SK-N-SH (cell line): ENCODE results near the gene AXIN1. TPM values are rescaled to one million over a fixed set of nuclear protein-coding genes. Genes with fewer than 3 reads are reported as not detected.

Experiments
- CTCF ChIA-PET: fragments of 300-600, 350-600 bp; formaldehyde crosslinking; extraction: SDS; loops from one replicate; lab custom pipeline; 2021; lab: Yijun Ruan, JAX
- POLR2A ChIA-PET: fragments of 350-600 bp; sonication (Branson Sonifier 250); formaldehyde crosslinking; extraction: SDS; loops from one replicate; lab custom pipeline; 2020; ENCODE audit warnings: antibody characterized with exemption, inconsistent platforms; lab: Yijun Ruan, JAX
- DNase-seq: peaks from one replicate; pipeline ENCODE4 v3.0.0; 2012
- H2AFZ ChIP-seq: fragments of 200-600 bp; sonication (generic); 2 replicates; pipeline ENCODE4 v1.8.1; 2016; ENCODE audit warnings: antibody characterized with exemption, mild to moderate bottlenecking, low read depth
- H3F3A ChIP-seq: fragments of 200-600 bp; sonication (generic); replicated peaks from 2 replicates; pipeline ENCODE3; 2016; ENCODE audit warnings: antibody characterized with exemption, mild to moderate bottlenecking; ENCODE audit not compliant: insufficient read depth
- H3K27ac ChIP-seq, 2 experiments: fragments of 200-500 bp in 1 of 2; fragments of 200-600 bp in 1 of 2; sonication (Bioruptor generic) in 1 of 2; sonication (generic), shearing (Covaris generic) in 1 of 2; 2 replicates each; pipeline versions ENCODE4 v1.5.1 to v1.6.1; 2014 to 2016; ENCODE audit warnings: low read depth in 2 of 2, inconsistent platforms in 1 of 2, low read length in 1 of 2, mild to moderate bottlenecking in 1 of 2, mixed read lengths in 1 of 2
- H3K27me3 ChIP-seq: fragments of 200-600 bp; sonication (generic), shearing (Covaris generic); 2 replicates; pipeline ENCODE4 v1.6.1; 2016; ENCODE audit warnings: mixed run types; ENCODE audit not compliant: insufficient read depth
- H3K36me3 ChIP-seq, 2 experiments: fragments of 200-500 bp in 1 of 2; fragments of 200-600 bp in 1 of 2; sonication (Bioruptor generic) in 1 of 2; sonication (generic) in 1 of 2; replicated peaks in 1 of 2; 2 replicates each; pipeline versions ENCODE3 to v1.5.1; 2014 to 2016; ENCODE audit warnings: low read length in 1 of 2, mild to moderate bottlenecking in 1 of 2; ENCODE audit not compliant: insufficient read depth in 2 of 2, control insufficient read depth in 1 of 2
- H3K4me1 ChIP-seq, 2 experiments: fragments of 200-500 bp in 1 of 2; fragments of 200-600 bp in 1 of 2; sonication (Bioruptor generic) in 1 of 2; sonication (generic), shearing (Covaris generic) in 1 of 2; 2 replicates each; pipeline versions ENCODE4 v1.5.1 to v1.6.1; 2014 to 2016; ENCODE audit warnings: low read depth in 1 of 2, low read length in 1 of 2, mixed run types in 1 of 2; ENCODE audit not compliant: insufficient read depth in 2 of 2, control insufficient read depth in 1 of 2
- H3K4me2 ChIP-seq: fragments of 200-600 bp; sonication (generic), shearing (Covaris generic); 2 replicates; pipeline ENCODE4 v1.6.1; 2017; ENCODE audit warnings: mixed run types
- H3K4me3 ChIP-seq, 2 experiments: fragments of 200-500 bp in 1 of 2; fragments of 200-600 bp in 1 of 2; sonication (Bioruptor generic) in 1 of 2; sonication (generic), shearing (Covaris generic) in 1 of 2; 2 replicates each; pipeline versions ENCODE4 v1.5.1 to v1.8.1; 2014 to 2016; ENCODE audit warnings: low read depth in 2 of 2, inconsistent platforms in 1 of 2, low read length in 1 of 2, mild to moderate bottlenecking in 1 of 2, mixed read lengths in 1 of 2, moderate library complexity in 1 of 2
- H3K79me2 ChIP-seq: fragments of 200-600 bp; sonication (generic); 2 replicates; pipeline ENCODE4 v1.8.1; 2017; ENCODE audit warnings: mild to moderate bottlenecking; ENCODE audit not compliant: insufficient read depth
- H3K9ac ChIP-seq: fragments of 200-600 bp; sonication (generic); 2 replicates; pipeline ENCODE4 v1.6.1; 2017; ENCODE audit warnings: mixed run types
- H3K9me2 ChIP-seq: fragments of 200-600 bp; sonication (generic); 2 replicates; pipeline ENCODE4 v1.6.1; 2017; ENCODE audit warnings: mixed run types
- H3K9me3 ChIP-seq: fragments of 200-600 bp; sonication (generic); 2 replicates; pipeline ENCODE4 v1.6.1; 2017; ENCODE audit warnings: mixed run types, mild to moderate bottlenecking, moderate library complexity
- H4K20me1 ChIP-seq: fragments of 200-600 bp; sonication (generic); 2 replicates; pipeline ENCODE4 v1.6.1; 2017; ENCODE audit warnings: mild to moderate bottlenecking, mixed run types; ENCODE audit not compliant: insufficient read depth
- ELF1 ChIP-seq: IDR thresholded peaks from 2 replicates; pipeline ENCODE4 v1.4.0; 2012
- EZH2phosphoT487 ChIP-seq: fragments of 200-600 bp; sonication (generic); IDR thresholded peaks from 2 replicates; pipeline ENCODE4 v1.6.1; 2017; ENCODE audit warnings: low read depth, mixed run types, mild to moderate bottlenecking, antibody characterized with exemption, moderate library complexity, borderline replicate concordance
- FOSL2 ChIP-seq: IDR thresholded peaks from 2 replicates; pipeline ENCODE4 v1.4.0; 2012; ENCODE audit warnings: low read depth, mild to moderate bottlenecking, moderate library complexity, borderline replicate concordance
- FOXJ3 ChIP-seq: sonication (generic); formaldehyde crosslinking; IDR thresholded peaks from 2 replicates; pipeline ENCODE4 v1.5.1; 2020; ENCODE audit warnings: mild to moderate bottlenecking, missing genetic modification reagents
- GATA2 ChIP-seq: sonication (generic); formaldehyde crosslinking; IDR thresholded peaks from 2 replicates; pipeline ENCODE4 v1.5.0; 2020; ENCODE audit warnings: mild to moderate bottlenecking, missing genetic modification reagents
- MXI1 ChIP-seq: IDR thresholded peaks from 2 replicates; pipeline ENCODE4 v1.6.1; 2012; ENCODE audit warnings: mild to moderate bottlenecking, low read depth, low read length, improper control_type of control experiment
- NFIC ChIP-seq: IDR thresholded peaks from 2 replicates; pipeline ENCODE4 v1.4.0; 2012; ENCODE audit warnings: borderline replicate concordance
- POLR2AphosphoS5 ChIP-seq: IDR thresholded peaks from 2 replicates; pipeline ENCODE4 v1.6.1; 2012; ENCODE audit warnings: low read depth, low read length
- SIN3A ChIP-seq: IDR thresholded peaks from 2 replicates; pipeline ENCODE4 v1.6.1; 2012; ENCODE audit warnings: low read depth, mild to moderate bottlenecking, low read length, moderate library complexity, borderline replicate concordance
- TEAD4 ChIP-seq: IDR thresholded peaks from 2 replicates; pipeline ENCODE4 v1.4.0; 2012; ENCODE audit warnings: mild to moderate bottlenecking, borderline replicate concordance; ENCODE audit not compliant: insufficient read depth
- ZBTB33 ChIP-seq: IDR thresholded peaks from 2 replicates; pipeline ENCODE4 v1.4.0; 2012; ENCODE audit warnings: low read depth, borderline replicate concordance
- WGBS: methylation state at CpG from one replicate; pipeline ENCODE4 v1.1.6; 2017; ENCODE audit warnings: low lambda C conversion rate; 5-methylcytosine and 5-hydroxymethylcytosine counted together
- polyA plus RNA-seq, 3 experiments: library from polyadenylated mRNA; depleted of rRNA; stranded (reverse); fragments of >200 nt; gene quantifications; 2 replicates each; pipeline ENCODE4 v1.2.3, GENCODE V29; 2012

The AXIN1 gene
- polyA plus RNA-seq, 1 of the 3 experiments (the other 2 are of a cell fraction): 19.9 TPM

DNA sequence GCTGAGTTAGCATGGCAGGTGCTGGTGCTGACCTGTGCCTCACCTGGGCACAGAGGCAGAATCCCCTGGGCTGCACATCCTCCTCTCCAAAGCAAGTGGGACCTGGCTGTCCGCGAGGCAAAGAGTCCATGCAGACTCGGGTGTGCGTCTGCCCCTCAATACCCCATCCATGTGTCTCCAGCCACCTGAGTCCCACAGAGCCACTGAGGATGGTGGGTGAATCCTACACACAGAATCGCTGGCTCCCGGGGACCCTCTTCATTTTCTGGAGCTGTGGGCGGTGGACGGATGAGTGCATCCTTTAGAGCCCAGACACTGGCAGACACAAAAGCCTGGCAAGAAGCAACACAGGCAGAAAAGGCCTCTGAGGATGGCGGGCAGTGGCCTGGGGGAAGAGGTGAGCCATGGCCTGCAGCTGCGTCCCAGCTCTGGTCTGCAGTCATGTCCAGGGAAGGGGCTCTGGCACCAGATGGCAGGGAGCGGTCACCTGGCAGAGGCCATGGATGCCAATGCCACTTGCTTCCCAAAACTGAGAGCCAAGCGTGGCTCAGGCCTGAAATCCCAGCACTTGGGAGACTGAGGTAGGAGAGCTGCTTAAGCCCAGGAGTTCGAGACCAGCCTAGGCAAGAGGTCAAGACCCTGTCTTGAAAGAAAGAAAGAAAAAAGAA is 29.9 kb downstream of the AXIN1 start (continued):
- TF ChIP-seq EZH2phosphoT487 (no peak), TEAD4 (no peak), POLR2AphosphoS5 (no peak), NFIC (no peak), FOSL2 (no peak), MXI1 (no peak), ZBTB33 (no peak)
- TF ChIP-seq, all 33 proteins: peak for 0

DNA sequence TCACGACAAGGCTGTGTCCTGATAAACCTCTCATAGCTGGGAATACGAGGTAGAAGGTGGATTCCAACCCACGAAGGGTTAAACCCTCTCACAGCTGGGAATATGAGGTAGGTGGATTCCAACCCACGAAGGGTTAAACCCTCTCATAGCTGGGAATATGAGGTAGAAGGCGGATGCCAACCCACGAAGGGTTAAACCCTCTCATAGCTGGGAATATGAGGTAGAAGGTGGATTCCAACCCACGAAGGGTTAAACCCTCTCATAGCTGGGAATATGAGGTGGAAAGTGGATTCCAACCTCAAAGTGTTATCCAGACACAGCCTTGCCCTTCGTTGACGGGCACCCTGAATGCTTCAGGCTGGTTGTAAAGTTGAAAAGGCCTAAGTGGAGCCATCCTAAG is 31.0 kb downstream of the AXIN1 start:
- CTCF ChIA-PET: interaction anchor here (0.8 to 1.6 kb wide), 2 partner anchors 8 to 141 kb away, joined by 3 to 5 read pairs; partner anchors contain the start of gene HBQ1
- Histone ChIP-seq H3K36me3 (peaks cover 0 to 4% of the 10 kb centered on the region in 2 experiments), H3K79me2 (peaks cover 76% of the 10 kb centered on the region), H3K4me2 (no peak overlapping the region), H3K4me1 (peaks cover 0 to 15% of the 10 kb centered on the region in 2 experiments; a peak in 1 of 4 replicates), H3K9me2 (no peaks in the 10 kb centered on the region), H3K27ac (no peak overlapping the region), H4K20me1 (peaks cover 89% of the 10 kb centered on the region), H3F3A (no peaks in the 10 kb centered on the region), H2AFZ (no peak overlapping the region)
- WGBS: 82% methylated on average over 9 of the region's 9 CpGs
- DNase-seq: no peak
- no peak for TF ChIP-seq SIN3A
- no peak for TF ChIP-seq NFIC
- no peak for TF ChIP-seq GATA2 (CRISPR knock-in tag)
- TF ChIP-seq, all 33 proteins: peak for 0
- POLR2A ChIA-PET: no interaction called here
- Histone ChIP-seq H3K9ac (no peak overlapping the region), H3K4me3 (no peak overlapping the region), H3K27me3 (no peaks in the 10 kb centered on the region), H3K9me3 (no peaks in the 10 kb centered on the region)

- Histone ChIP-seq H3K4me1 (peaks cover 0 to 15% of the 10 kb centered on the region in 2 experiments; a peak in 1 of 4 replicates), H3K9me2 (no peaks in the 10 kb centered on the region), H3K27me3 (no peaks in the 10 kb centered on the region), H3K79me2 (peaks cover 76% of the 10 kb centered on the region), H3K4me2 (no peak overlapping the region), H3K36me3 (peaks cover 0 to 4% of the 10 kb centered on the region in 2 experiments), H3F3A (no peaks in the 10 kb centered on the region), H2AFZ (no peak overlapping the region), H3K9ac (no peak overlapping the region), H4K20me1 (peaks cover 82% of the 10 kb centered on the region), H3K27ac (no peak overlapping the region), H3K4me3 (no peak overlapping the region), H3K9me3 (no peaks in the 10 kb centered on the region)
- CTCF ChIA-PET: no interaction called here
- no peak for TF ChIP-seq ELF1
- TF ChIP-seq FOXJ3 (CRISPR knock-in tag): no peak
- WGBS: 96% methylated on average over 5 of the region's 5 CpGs
- DNase-seq: no peak
- POLR2A ChIA-PET: no interaction called here
Measured at GRCh38 chr16:320206-320605, 32.3 kb downstream of the AXIN1 start.
